Naive B cell (primary cell): ENCODE results near the gene DISP2. TPM values are rescaled to one million over a fixed set of nuclear protein-coding genes. Genes with fewer than 3 reads are reported as not detected.

Experiments
- ATAC-seq, 2 donors: fragments of 150-1000 bp; cut with Tn5 transposase; 2 replicates each; pipeline ENCODE4 v1.10.0; 2021; ENCODE audit warnings: low read depth in 2 of 2, mild to moderate bottlenecking in 2 of 2, moderate library complexity in 2 of 2
- DNase-seq: peaks from one replicate; pipeline ENCODE4 v3.0.0; 2022
- H3K27ac Mint-ChIP-seq, 6 donors: one replicate each; pipeline ENCODE4 v1.8.0; 2020 to 2022; ENCODE audit warnings: mild to moderate bottlenecking in 6 of 6, mixed read lengths in 6 of 6, moderate library complexity in 5 of 6, inconsistent platforms in 2 of 6
- H3K27me3 Mint-ChIP-seq, 3 donors: one replicate each; pipeline ENCODE4 v1.8.0; 2021 to 2022; ENCODE audit warnings: mixed read lengths in 3 of 3, mild to moderate bottlenecking in 1 of 3
- H3K36me3 Mint-ChIP-seq, 2 donors: one replicate each; pipeline ENCODE4 v1.8.0; 2020 to 2022; ENCODE audit warnings: mixed read lengths in 2 of 2, inconsistent platforms in 1 of 2, mild to moderate bottlenecking in 1 of 2
- H3K4me1 Mint-ChIP-seq, 3 donors: one replicate each; pipeline ENCODE4 v1.8.0; 2020 to 2022; ENCODE audit warnings: mixed read lengths in 3 of 3, inconsistent platforms in 1 of 3, mild to moderate bottlenecking in 1 of 3, moderate library complexity in 1 of 3
- H3K4me3 Mint-ChIP-seq, 8 donors: one replicate each; pipeline ENCODE4 v1.8.0; 2020 to 2022; ENCODE audit warnings: mild to moderate bottlenecking in 8 of 8, mixed read lengths in 8 of 8, moderate library complexity in 8 of 8, inconsistent platforms in 2 of 8
- H3K9me3 Mint-ChIP-seq, 7 donors: one replicate each; pipeline ENCODE4 v1.8.0; 2020 to 2022; ENCODE audit warnings: mixed read lengths in 7 of 7, mild to moderate bottlenecking in 5 of 7, inconsistent platforms in 2 of 7, moderate library complexity in 1 of 7
- polyA plus RNA-seq, 6 donors: library from polyadenylated mRNA; unstranded; fragments of 300-500 nt; fragmentation: Illumina TruSeq; gene quantifications; one replicate each; pipeline ENCODE4 v1.2.3, GENCODE V29; 2021; ENCODE audit warnings: low read depth in 6 of 6

Gene DISP2
- polyA plus RNA-seq, 6 donors from 2014 or later: 0.23 to 0.47 (median 0.25) TPM; not detected in 3

GRCh38 chr15:40331026-40331425 lies 27.0 kb upstream of the DISP2 start:
- Mint-ChIP-seq H3K27ac (no peak overlapping the region), H3K9me3 (no peaks in the 10 kb centered on the region), H3K4me3 (no peak overlapping the region), H3K27me3 (peaks cover 0 to 30% (median 8%) of the 10 kb centered on the region in 3 donors), H3K4me1 (peaks cover 7 to 34% (median 33%) of the 10 kb centered on the region in 3 donors), H3K36me3 (no peaks in the 10 kb centered on the region)
- ATAC-seq: no peak
- no peak for DNase-seq

GRCh38 chr15:40331637-40332036 lies 26.4 kb upstream of the DISP2 start:
- Mint-ChIP-seq H3K9me3 (no peaks in the 10 kb centered on the region), H3K27ac (no peak overlapping the region), H3K4me3 (peak overlapping the region in 1 of 8 donors; percentile 1), H3K4me1 (peaks cover 7 to 33% (median 31%) of the 10 kb centered on the region in 3 donors), H3K36me3 (no peaks in the 10 kb centered on the region), H3K27me3 (peaks cover 0 to 34% (median 8%) of the 10 kb centered on the region in 3 donors)
- DNase-seq (no peak), ATAC-seq (no peak)

- Mint-ChIP-seq H3K36me3 (no peaks in the 10 kb centered on the region), H3K9me3 (no peaks in the 10 kb centered on the region), H3K27ac (peak overlapping the region in 1 of 6 donors; percentile 28), H3K4me1 (peaks cover 10 to 38% (median 28%) of the 10 kb centered on the region in 3 donors), H3K4me3 (no peak overlapping the region), H3K27me3 (peaks cover 0 to 40% (median 8%) of the 10 kb centered on the region in 3 donors)
- ATAC-seq (peak in 1 of 2 donors; percentile 34), DNase-seq (no peak)
Observed at GRCh38 chr15:40332113-40332781, 25.8 kb upstream of the DISP2 start.

GRCh38 chr15:40333922-40334492 lies 24.0 kb upstream of the DISP2 start:
- Mint-ChIP-seq H3K36me3 (no peaks in the 10 kb centered on the region), H3K4me1 (peaks cover 16 to 39% (median 33%) of the 10 kb centered on the region in 3 donors), H3K9me3 (no peaks in the 10 kb centered on the region), H3K4me3 (peak overlapping the region in 5 of 8 donors; percentile 13 to 78 (median 60)), H3K27me3 (peaks cover 0 to 54% (median 12%) of the 10 kb centered on the region in 3 donors), H3K27ac (peak overlapping the region in 1 of 6 donors; percentile 36)
- ATAC-seq (peak; percentile 29 to 46), DNase-seq (peak; percentile 37)

GRCh38 chr15:40334541-40334940 lies 23.5 kb upstream of the DISP2 start:
- H3K9me3 Mint-ChIP-seq: no peaks in the 10 kb centered on the region
- peak overlapping the region in 1 of 6 donors; percentile 6 for H3K27ac Mint-ChIP-seq
- H3K4me1 Mint-ChIP-seq: peaks cover 16 to 39% (median 33%) of the 10 kb centered on the region in 3 donors
- DNase-seq (no peak), ATAC-seq (no peak)
- peak overlapping the region in 1 of 8 donors; percentile 78 for H3K4me3 Mint-ChIP-seq
- no peaks in the 10 kb centered on the region for H3K36me3 Mint-ChIP-seq
- peaks cover 0 to 54% (median 11%) of the 10 kb centered on the region in 3 donors for H3K27me3 Mint-ChIP-seq

GRCh38 chr15:40334941-40335795 lies 22.9 kb upstream of the DISP2 start:
- Mint-ChIP-seq H3K9me3 (no peaks in the 10 kb centered on the region), H3K4me3 (peak overlapping the region in 1 of 8 donors; percentile 35), H3K4me1 (peaks cover 16 to 39% (median 33%) of the 10 kb centered on the region in 3 donors), H3K27me3 (peaks cover 0 to 54% (median 8%) of the 10 kb centered on the region in 3 donors), H3K36me3 (no peaks in the 10 kb centered on the region), H3K27ac (peak overlapping the region in 2 of 6 donors; percentile 59 to 69)
- ATAC-seq: no peak
- DNase-seq: no peak

- DNase-seq: no peak
- ATAC-seq: no peak
- Mint-ChIP-seq H3K27ac (no peak overlapping the region), H3K36me3 (no peaks in the 10 kb centered on the region), H3K27me3 (peaks cover 0 to 47% (median 10%) of the 10 kb centered on the region in 3 donors), H3K4me3 (peak overlapping the region in 2 of 8 donors; percentile 41 to 65), H3K9me3 (no peaks in the 10 kb centered on the region), H3K4me1 (peaks cover 18 to 39% (median 33%) of the 10 kb centered on the region in 3 donors)
Observed at GRCh38 chr15:40335938-40336743, 21.9 kb upstream of the DISP2 start.

- Mint-ChIP-seq H3K4me3 (peak overlapping the region in 1 of 8 donors; percentile 41), H3K36me3 (no peaks in the 10 kb centered on the region), H3K27me3 (peaks cover 0 to 47% (median 12%) of the 10 kb centered on the region in 3 donors), H3K9me3 (no peaks in the 10 kb centered on the region), H3K27ac (no peak overlapping the region), H3K4me1 (peaks cover 19 to 39% (median 33%) of the 10 kb centered on the region in 3 donors)
- no peak for DNase-seq
- ATAC-seq: no peak
Observed at GRCh38 chr15:40336744-40337122, 21.3 kb upstream of the DISP2 start.

GRCh38 chr15:40337597-40337996 lies 20.4 kb upstream of the DISP2 start:
- peaks cover 0 to 38% (median 9%) of the 10 kb centered on the region in 3 donors for H3K27me3 Mint-ChIP-seq
- H3K36me3 Mint-ChIP-seq: no peaks in the 10 kb centered on the region
- H3K9me3 Mint-ChIP-seq: no peaks in the 10 kb centered on the region
- DNase-seq (no peak), ATAC-seq (no peak)
- no peak overlapping the region for H3K27ac Mint-ChIP-seq
- H3K4me3 Mint-ChIP-seq: peak overlapping the region in 1 of 8 donors; percentile 43
- H3K4me1 Mint-ChIP-seq: peaks cover 19 to 33% (median 27%) of the 10 kb centered on the region in 3 donors

GRCh38 chr15:40338041-40338657 lies 19.9 kb upstream of the DISP2 start:
- Mint-ChIP-seq H3K9me3 (no peaks in the 10 kb centered on the region), H3K4me3 (peak overlapping the region in 3 of 8 donors; percentile 30 to 64 (median 43)), H3K27ac (peak overlapping the region in 1 of 6 donors; percentile 27), H3K4me1 (peaks cover 19 to 28% (median 22%) of the 10 kb centered on the region in 3 donors), H3K36me3 (no peaks in the 10 kb centered on the region), H3K27me3 (peaks cover 0 to 33% (median 9%) of the 10 kb centered on the region in 3 donors)
- ATAC-seq (peak; percentile 85 to 90), DNase-seq (peak; percentile 71)

GRCh38 chr15:40338921-40339620 lies 18.9 kb upstream of the DISP2 start:
- no peaks in the 10 kb centered on the region for H3K9me3 Mint-ChIP-seq
- peak overlapping the region in 1 of 8 donors; percentile 64 for H3K4me3 Mint-ChIP-seq

GRCh38 chr15:40339621-40339945 lies 18.4 kb upstream of the DISP2 start:
- Mint-ChIP-seq H3K27ac (no peak overlapping the region), H3K9me3 (no peaks in the 10 kb centered on the region), H3K36me3 (no peaks in the 10 kb centered on the region), H3K4me1 (peaks cover 9 to 15% (median 15%) of the 10 kb centered on the region in 3 donors), H3K4me3 (no peak overlapping the region), H3K27me3 (peaks cover 0 to 33% (median 9%) of the 10 kb centered on the region in 3 donors)
- ATAC-seq: no peak
- no peak for DNase-seq

More at GRCh38 chr15:40338921-40339620, 18.9 kb upstream of the DISP2 start:
- peaks cover 14 to 20% (median 18%) of the 10 kb centered on the region in 3 donors for H3K4me1 Mint-ChIP-seq
- ATAC-seq (no peak), DNase-seq (no peak)
- H3K27me3 Mint-ChIP-seq: peaks cover 0 to 33% (median 9%) of the 10 kb centered on the region in 3 donors
- H3K36me3 Mint-ChIP-seq: no peaks in the 10 kb centered on the region
- H3K27ac Mint-ChIP-seq: no peak overlapping the region
